GDM1 (cell line): ENCODE measurements around the gene ZNF695.
"Not testable (repeated sequence)": the region's sequence is repeated elsewhere in the genome, so short reads cannot be mapped to it uniquely, and the experiment has no call there.

Experiments
- DNase-seq: peaks from one replicate; lab custom pipeline; 2025; lab: John Stamatoyannopoulos, UW

ZNF695 gene

GRCh38 chr1:247007511-247008405, at the start of gene ZNF695:
Gene ZNF695 (minus strand): TSS chr1:247008057. CDS start chr1:247007908, 149 bp downstream.
- DNase-seq, result peak; percentile 80

DNA sequence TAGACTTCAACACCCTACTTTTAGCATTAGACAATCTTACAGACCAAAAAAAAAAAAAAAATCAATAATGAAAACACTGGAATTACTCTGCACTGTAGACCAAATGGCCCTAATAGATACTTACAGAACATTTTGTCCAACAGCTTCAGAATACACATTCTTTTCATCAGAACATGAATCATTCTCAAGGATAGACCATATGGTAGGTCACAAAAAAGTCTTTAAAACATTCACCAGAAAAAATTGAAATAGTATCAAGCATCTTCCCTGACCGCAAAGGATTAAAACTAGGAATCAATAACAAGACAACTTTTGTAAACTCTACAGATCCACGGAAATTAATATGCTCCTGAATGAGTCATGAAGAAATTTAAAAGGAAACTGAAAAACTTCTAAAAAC, 48.2 kb upstream of the ZNF695 start:
- no peak for DNase-seq

- no peak for DNase-seq
Observed at GRCh38 chr1:247054992-247055415, 47.1 kb upstream of the ZNF695 start.

DNA sequence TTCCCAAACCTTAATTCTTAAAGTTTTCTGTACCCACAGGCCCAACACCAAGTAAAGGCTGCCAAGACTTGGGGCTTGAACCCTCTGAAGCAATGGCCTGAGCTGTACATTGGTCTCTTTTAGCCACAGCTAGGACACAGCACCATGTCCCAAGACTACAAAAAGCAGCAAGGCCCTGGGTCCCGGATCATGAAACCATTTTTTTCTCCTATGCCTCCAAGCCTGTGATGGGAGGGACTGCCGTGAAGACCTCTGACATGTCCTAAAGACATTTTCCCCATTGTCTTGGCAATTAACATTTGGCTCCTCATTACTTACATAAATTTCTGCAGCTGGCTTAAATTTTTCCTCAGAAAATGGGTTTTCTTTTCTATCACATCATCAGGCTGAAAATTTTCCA, 39.8 kb upstream of the ZNF695 start:
- DNase-seq, result no peak

DNA sequence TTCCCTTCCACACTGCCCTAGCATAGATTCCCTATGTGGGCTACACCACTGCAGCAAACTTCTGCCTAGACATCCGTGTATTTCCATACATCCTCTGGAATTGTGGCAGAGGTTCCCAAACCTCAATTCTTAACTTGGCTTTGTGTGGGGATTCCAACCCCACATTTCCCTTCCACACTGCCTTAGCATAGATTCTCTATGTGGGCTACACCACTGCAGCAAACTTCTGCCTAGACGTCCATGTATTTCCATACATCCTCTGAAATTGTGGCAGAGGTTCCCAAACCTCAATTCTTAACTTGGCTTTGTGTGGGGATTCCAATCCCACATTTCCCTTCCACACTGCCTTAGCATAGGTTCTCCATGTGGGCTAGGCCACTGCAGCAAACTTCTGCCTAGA, 39.4 kb upstream of the ZNF695 start:
- no peak for DNase-seq

GRCh38 chr1:247043406-247043805, 35.5 kb upstream of the ZNF695 start:
- DNase-seq, result no peak

GRCh38 chr1:247037511-247038320, 29.9 kb upstream of the ZNF695 start:
- no peak for DNase-seq

GRCh38 chr1:247032306-247032705, 24.4 kb upstream of the ZNF695 start:
- not testable (repeated sequence) for DNase-seq

GRCh38 chr1:247024658-247025057, 16.8 kb upstream of the ZNF695 start:
- DNase-seq, result not testable (repeated sequence)

DNA sequence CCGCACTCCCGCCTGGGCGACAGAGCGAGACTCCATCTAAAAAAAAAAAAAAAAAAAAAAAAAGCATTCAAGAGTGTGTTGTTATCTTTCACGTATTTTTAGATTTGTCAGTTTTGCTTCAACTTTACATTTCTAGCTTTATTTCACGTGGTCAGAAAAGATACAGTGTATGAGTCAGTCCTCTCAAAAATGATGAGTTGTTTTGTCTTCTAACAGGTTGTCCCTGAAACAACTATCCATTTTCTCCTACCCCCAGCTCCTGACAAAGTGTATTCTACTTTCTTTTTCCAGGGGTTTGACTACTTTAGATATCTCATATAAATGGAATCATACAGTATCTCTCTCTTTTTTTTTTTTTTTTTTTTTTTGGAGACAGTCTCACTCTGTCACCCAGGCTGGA, 5.5 kb upstream of the ZNF695 start:
- DNase-seq, result no peak

DNA sequence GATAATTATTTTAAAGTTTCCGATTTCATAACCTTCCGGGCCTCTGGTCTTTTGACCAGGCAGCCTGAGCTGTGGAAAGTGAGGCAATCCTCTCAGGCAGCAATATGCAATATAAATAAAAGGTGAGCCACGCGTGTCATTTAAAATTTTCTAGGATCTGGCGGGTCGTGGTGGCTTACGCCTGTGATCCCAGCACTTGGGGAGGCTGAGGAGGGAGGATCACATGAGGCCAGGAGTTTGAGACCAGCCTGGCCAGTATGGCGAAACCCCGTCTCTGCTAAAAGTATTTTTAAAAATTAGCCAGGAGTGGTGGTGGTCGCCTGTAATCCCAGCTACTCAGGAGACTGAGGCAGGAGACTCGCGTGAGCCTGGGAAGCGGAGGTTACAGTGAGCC, 546 bp upstream of the ZNF695 start:
- no peak for DNase-seq

- not testable (repeated sequence) for DNase-seq
Observed at GRCh38 chr1:247004081-247004480, 3.8 kb downstream of the ZNF695 start.

- no peak for DNase-seq
Observed at GRCh38 chr1:246989901-246990300, 18.0 kb downstream of the ZNF695 start.

GRCh38 chr1:246988316-246988715, 19.5 kb downstream of the ZNF695 start:
- no peak for DNase-seq

DNA sequence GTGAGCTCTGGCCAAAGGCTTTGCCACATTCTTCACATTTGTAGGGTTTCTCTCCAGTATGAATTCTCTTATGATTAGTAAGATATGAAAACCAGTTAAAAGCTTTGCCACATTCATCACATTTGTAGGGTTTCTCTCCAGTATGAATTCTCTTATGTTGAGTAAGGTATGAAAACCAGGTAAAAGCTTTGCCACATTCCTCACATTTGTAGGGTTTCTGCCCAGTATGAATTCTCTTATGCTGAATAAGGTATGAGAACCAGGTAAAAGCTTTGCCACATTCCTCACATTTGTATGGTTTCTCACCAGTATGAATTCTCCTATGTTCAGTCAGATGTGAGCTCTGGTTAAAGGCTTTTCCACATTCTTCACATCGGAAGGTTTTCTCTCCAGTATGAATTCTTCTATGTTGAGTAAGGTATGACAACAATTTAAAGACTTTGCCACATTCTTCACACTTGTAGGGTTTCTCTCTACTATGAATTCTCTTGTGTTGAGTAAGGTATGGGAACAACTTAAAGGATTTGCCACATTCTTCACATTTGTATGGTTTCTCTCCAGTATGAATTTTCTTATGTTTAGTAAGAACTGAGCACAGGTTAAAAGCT, 20.7 kb downstream of the ZNF695 start:
- no peak for DNase-seq

- DNase-seq, result no peak
Observed at GRCh38 chr1:246978785-246979184, 29.1 kb downstream of the ZNF695 start.

GRCh38 chr1:246978281-246978680, 29.6 kb downstream of the ZNF695 start:
- no peak for DNase-seq

DNA sequence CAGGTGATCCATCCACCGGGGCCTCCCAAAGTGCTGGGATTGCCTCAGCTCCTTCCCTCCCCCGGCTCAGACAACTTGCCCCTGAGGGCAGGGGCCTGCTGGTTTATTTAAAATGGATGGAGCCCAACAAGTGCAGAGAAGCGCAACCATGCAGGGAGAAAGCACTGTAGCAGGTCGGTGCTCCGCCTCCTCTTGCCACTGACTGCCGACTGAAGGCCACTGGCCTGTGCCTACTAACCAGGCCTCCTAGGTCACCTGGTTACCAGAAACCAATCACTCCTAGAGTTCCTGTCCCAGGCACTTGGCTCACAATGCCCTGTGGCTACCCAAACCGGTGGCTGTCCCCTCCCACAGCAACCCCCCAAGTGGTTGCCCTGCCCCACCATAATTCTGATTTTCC, 35.9 kb downstream of the ZNF695 start:
- no peak for DNase-seq

DNA sequence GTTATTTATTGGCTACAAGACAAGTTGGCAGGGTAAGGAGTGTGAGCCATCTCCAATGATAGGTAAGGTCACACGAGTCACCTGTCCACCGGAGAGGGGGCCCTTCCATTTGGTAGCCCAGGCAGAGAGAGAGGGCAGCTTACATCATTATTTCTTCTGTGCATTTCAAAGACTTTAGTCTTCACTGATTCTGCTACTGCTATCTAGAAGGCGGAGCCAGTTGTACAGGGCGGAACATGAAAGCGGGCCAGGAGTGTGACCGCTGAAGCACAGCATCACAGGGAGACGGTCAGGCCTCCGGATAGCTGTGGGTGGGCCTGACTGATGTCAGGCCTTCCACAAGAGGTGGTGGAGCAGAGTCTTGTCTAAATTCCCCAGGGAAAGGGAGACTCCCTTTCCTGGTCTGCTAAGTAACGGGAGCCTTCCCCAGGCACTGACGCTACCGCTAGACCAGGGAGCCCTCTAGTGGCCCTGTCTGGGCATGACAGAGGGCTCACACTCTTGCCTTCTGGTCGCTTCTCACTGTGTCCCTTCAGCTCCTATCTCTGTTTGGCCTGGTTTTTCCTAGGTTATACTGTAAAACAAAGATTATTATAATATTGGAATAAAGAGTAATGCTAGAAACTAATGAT, 36.7 kb downstream of the ZNF695 start:
- DNase-seq, result peak; percentile 44

GRCh38 chr1:246969621-246970020, 38.2 kb downstream of the ZNF695 start:
- DNase-seq, result peak; percentile 48

GRCh38 chr1:246966502-246966901, 41.4 kb downstream of the ZNF695 start:
- no peak for DNase-seq
